GM12865 (cell line): ENCODE measurements around the gene SPEM3.

Source experiments
- DNase-seq: peaks from one replicate; pipeline ENCODE4 v3.0.0; 2010; ENCODE audit warnings: low read depth
- H3K4me3 ChIP-seq: 2 replicates; pipeline ENCODE4 v1.5.1; 2011; ENCODE audit warnings: mild to moderate bottlenecking, low read depth, low read length, control low read depth
- CTCF ChIP-seq: IDR thresholded peaks from 2 replicates; pipeline ENCODE4 v1.5.1; 2011; ENCODE audit warnings: low read length, control low read depth, low read depth, inconsistent platforms; ENCODE audit not compliant: insufficient read depth; ENCODE audit errors: missing control alignments

SPEM3 gene

GRCh38 chr17:7393613-7394451, 34.8 kb upstream of the SPEM3 start:
- H3K4me3 ChIP-seq = peak overlapping the region; percentile 97
- no peak for DNase-seq
- no peak for TF ChIP-seq CTCF

- peak; percentile 91 for DNase-seq
- peak; percentile 41 for TF ChIP-seq CTCF
- peak within 1 kb of the TSS; percentile 97 for H3K4me3 ChIP-seq
Measured at GRCh38 chr17:7394452-7395191, 34.0 kb upstream of the SPEM3 start, which contains the start of gene PLSCR3. Gene PLSCR3 (minus strand): TSS chr17:7394525. CDS start chr17:7394110, 415 bp downstream.

GRCh38 chr17:7396147-7396546, 32.5 kb upstream of the SPEM3 start:
- no peak for TF ChIP-seq CTCF
- DNase-seq = no peak
- no peak overlapping the region for H3K4me3 ChIP-seq

- no peak for DNase-seq
- no peak overlapping the region for H3K4me3 ChIP-seq
- no peak for TF ChIP-seq CTCF
Measured at GRCh38 chr17:7398612-7399011, 30.0 kb upstream of the SPEM3 start.

- DNase-seq = peak; percentile 9
- peak overlapping the region; percentile 51 for H3K4me3 ChIP-seq
- no peak for TF ChIP-seq CTCF
Measured at GRCh38 chr17:7403043-7403726, 25.5 kb upstream of the SPEM3 start.

- no peak for DNase-seq
- TF ChIP-seq CTCF = no peak
- peak overlapping the region; percentile 51 for H3K4me3 ChIP-seq
Measured at GRCh38 chr17:7403727-7403976, 25.0 kb upstream of the SPEM3 start.
